HCT116 (cell line): ENCODE results near the gene FMN2. TPM values are rescaled to one million over a fixed set of nuclear protein-coding genes. Genes with fewer than 3 reads are reported as not detected.
A peak's percentile ranks its signal among the peaks of the same experiment; 100 is the strongest.

Experiments
- ATAC-seq: fragments of 200-7000 bp; cut with Tn5 transposase; 2 replicates; pipeline ENCODE4 v1.9.1; 2020; ENCODE audit warnings: mild to moderate bottlenecking, moderate library complexity
- BruUV-seq: library from RNA; stranded (reverse); fragments of 400-500 nt; replicated peaks from 2 replicates; lab custom pipeline; 2021; lab: Mats Ljungman, UMichigan
- CTCF ChIA-PET: fragments of 300-600 bp; sonication (Branson Sonifier 250); formaldehyde crosslinking; loops from one replicate; lab custom pipeline; 2021; ENCODE audit warnings: antibody characterized with exemption; lab: Charles Lee
- POLR2A ChIA-PET: fragments of 300-600, 350-600 bp; sonication (Branson Sonifier 250); formaldehyde crosslinking; loops from one replicate; lab custom pipeline; 2021; ENCODE audit warnings: antibody characterized with exemption; lab: Charles Lee
- RAD21 ChIA-PET, 2 experiments: fragments of 300-600 bp; sonication (Branson Sonifier 250); formaldehyde crosslinking; loops; one replicate each; lab custom pipeline; 2023; ENCODE audit warnings: low total read pairs in 2 of 2; ENCODE audit not compliant: uncharacterized antibody in 2 of 2, unreplicated experiment in 2 of 2, low non-redundant PET in 1 of 2; lab: Charles Lee
- DNase-seq: peaks from one replicate; pipeline ENCODE4 v3.0.0-alpha.2; 2010; ENCODE audit warnings: low read depth, low spot score
- H2AFZ ChIP-seq: fragments of 200-600 bp; shearing (Covaris generic), sonication (generic); 2 replicates; pipeline ENCODE4 v1.6.1; 2017; ENCODE audit warnings: low read depth, mixed run types, mixed read lengths, antibody characterized with exemption, low read length; ENCODE audit not compliant: poor library complexity, severe bottlenecking
- H3K27ac ChIP-seq: 2 replicates; pipeline ENCODE4 v1.5.1; 2012; ENCODE audit warnings: low read depth, low read length
- H3K27me3 ChIP-seq: fragments of 200-600 bp; sonication (generic); 2 replicates; pipeline ENCODE4 v1.6.1; 2016; ENCODE audit warnings: mixed run types, low read length, mixed read lengths; ENCODE audit not compliant: insufficient read depth
- H3K36me3 ChIP-seq, 2 experiments: fragments of 200-500 bp in 1 of 2; fragments of 200-600 bp in 1 of 2; sonication (Bioruptor generic) in 1 of 2; sonication (generic) in 1 of 2; 2 replicates each; pipeline versions ENCODE4 v1.5.1 to v1.6.1; 2014 to 2016; ENCODE audit warnings: low read length in 2 of 2, inconsistent platforms in 1 of 2, mixed read lengths in 1 of 2, mixed run types in 1 of 2; ENCODE audit not compliant: insufficient read depth in 2 of 2, control insufficient read depth in 1 of 2
- H3K4me1 ChIP-seq, 2 experiments: fragments of 200-600 bp in 1 of 2; sonication (generic) in 1 of 2; 2 replicates each; pipeline versions ENCODE4 v1.5.1 to v1.6.1; 2012 to 2017; ENCODE audit warnings: low read length in 2 of 2, inconsistent platforms in 1 of 2, mild to moderate bottlenecking in 1 of 2, mixed read lengths in 1 of 2, mixed run types in 1 of 2, moderate library complexity in 1 of 2; ENCODE audit not compliant: insufficient read depth in 2 of 2, control insufficient read depth in 1 of 2
- H3K4me2 ChIP-seq: fragments of 200-600 bp; sonication (generic); 2 replicates; pipeline ENCODE4 v1.6.1; 2017; ENCODE audit warnings: mixed run types, low read length, mixed read lengths
- H3K4me3 ChIP-seq, 2 experiments: fragments of 200-600 bp in 1 of 2; sonication (generic) in 1 of 2; replicated peaks in 1 of 2; 2 replicates each; pipeline ENCODE4 v1.5.1; 2011 to 2016; ENCODE audit warnings: low read length in 2 of 2, control low read depth in 1 of 2, low read depth in 1 of 2, mild to moderate bottlenecking in 1 of 2, mixed read lengths in 1 of 2, mixed run types in 1 of 2
- H3K79me2 ChIP-seq: fragments of 200-600 bp; sonication (generic); 2 replicates; pipeline ENCODE4 v1.6.1; 2017; ENCODE audit warnings: mild to moderate bottlenecking, mixed run types, low read length, moderate library complexity, mixed read lengths; ENCODE audit not compliant: insufficient read depth
- H3K9ac ChIP-seq: fragments of 200-600 bp; sonication (generic); 2 replicates; pipeline ENCODE4 v1.6.1; 2016; ENCODE audit warnings: low read length, mixed read lengths
- H3K9me2 ChIP-seq: fragments of 200-600 bp; sonication (generic), shearing (Covaris generic); 2 replicates; pipeline ENCODE4 v1.6.1; 2017; ENCODE audit warnings: mixed run types, mild to moderate bottlenecking, moderate library complexity; ENCODE audit not compliant: insufficient read depth
- H3K9me3 ChIP-seq, 2 experiments: fragments of 200-500 bp in 1 of 2; fragments of 200-600 bp in 1 of 2; sonication (Bioruptor generic) in 1 of 2; sonication (generic) in 1 of 2; 2 replicates each; pipeline ENCODE4 v1.6.1; 2014 to 2017; ENCODE audit warnings: low read length in 2 of 2, mixed read lengths in 2 of 2, inconsistent platforms in 1 of 2, low read depth in 1 of 2, mild to moderate bottlenecking in 1 of 2, mixed run types in 1 of 2, moderate library complexity in 1 of 2; ENCODE audit not compliant: control insufficient read depth in 1 of 2, insufficient read depth in 1 of 2
- H4K20me1 ChIP-seq: fragments of 200-600 bp; sonication (generic), shearing (Covaris generic); 2 replicates; pipeline ENCODE4 v1.6.1; 2017; ENCODE audit warnings: mixed run types, mild to moderate bottlenecking, moderate library complexity; ENCODE audit not compliant: insufficient read depth
- ATF3 ChIP-seq: IDR thresholded peaks from 2 replicates; pipeline ENCODE4 v1.6.1; 2012
- CBX3 ChIP-seq: IDR thresholded peaks from 2 replicates; pipeline ENCODE4 v1.6.1; 2012; ENCODE audit warnings: low read depth
- CTCF ChIP-seq, 3 experiments: fragments of 200-600 bp in 1 of 3; sonication (generic) in 1 of 3; IDR thresholded peaks in 2 of 3; conservative IDR thresholded peaks in 1 of 3; 2 replicates each; pipeline ENCODE4 v1.5.1; 2012 to 2017; ENCODE audit warnings: low read depth in 2 of 3, low read length in 2 of 3, antibody characterized with exemption in 1 of 3, borderline replicate concordance in 1 of 3, control low read depth in 1 of 3, mild to moderate bottlenecking in 1 of 3, mixed read lengths in 1 of 3, mixed run types in 1 of 3, moderate library complexity in 1 of 3; ENCODE audit not compliant: insufficient read depth in 1 of 3
- MAX ChIP-seq: IDR thresholded peaks from 2 replicates; pipeline ENCODE4 v1.6.1; 2012
- POLR2A ChIP-seq: IDR thresholded peaks from 2 replicates; pipeline ENCODE4 v1.7.0; 2011; ENCODE audit warnings: borderline replicate concordance; ENCODE audit not compliant: insufficient read depth, insufficient read length; ENCODE audit errors: extremely low read depth
- REST ChIP-seq: IDR thresholded peaks from 2 replicates; pipeline ENCODE4 v1.6.1; 2012; ENCODE audit warnings: low read depth
- SRF ChIP-seq: IDR thresholded peaks from 2 replicates; pipeline ENCODE4 v1.6.1; 2012; ENCODE audit warnings: low read depth
- YY1 ChIP-seq: IDR thresholded peaks from 2 replicates; pipeline ENCODE4 v1.6.1; 2011; ENCODE audit warnings: low read length, low read depth, moderate library complexity, mild to moderate bottlenecking; ENCODE audit not compliant: insufficient replicate concordance; ENCODE audit errors: extremely low read depth
- intact Hi-C: fragments of 100-400 bp; cut with micrococcal nuclease; formaldehyde crosslinking; loops from 2 replicates; pipeline ENCODE4 v1.10.0; 2022
- total RNA-seq: library from RNA; stranded (reverse); gene quantifications from one replicate; pipeline ENCODE4 v1.2.1, GENCODE V29; 2021; ENCODE audit not compliant: unreplicated experiment

Gene FMN2
- total RNA-seq, 1 experiment from 2014 or later, result not detected

GRCh38 chr1:240455228-240455821 lies 363.6 kb downstream of the FMN2 start:
- no peaks in the 10 kb centered on the region for H3K36me3 ChIP-seq
- H3K27me3 ChIP-seq, result no peaks in the 10 kb centered on the region
- H3K4me2 ChIP-seq, result no peak overlapping the region
- ChIA-PET CTCF (interaction anchor here (1.0 kb wide), 2 partner anchors 147 to 236 kb away, joined by 3 read pairs; no protein-coding TSS in a partner anchor), POLR2A (interaction anchor here (0.7 kb wide), 1 partner anchor 153 kb away, joined by 3 read pairs; no protein-coding TSS in a partner anchor), RAD21 (no interaction called here)
- no peaks in the 10 kb centered on the region for H4K20me1 ChIP-seq
- H3K27ac ChIP-seq, result no peak overlapping the region
- no TSS peak for BruUV-seq
- H3K9me3 ChIP-seq, result peaks cover 0 to 4% of the 10 kb centered on the region in 2 experiments; a peak in 2 of 4 replicates
- no peak overlapping the region for H3K4me3 ChIP-seq
- H3K9ac ChIP-seq, result no peak overlapping the region
- DNase-seq, result no peak
- TF ChIP-seq SRF (no peak), POLR2A (no peak), CTCF (IDR thresholded peaks at IDR 0.05 in 2 of 3, conservative IDR thresholded peaks at IDR 0.05 in 1 of 3; ENCODE audit: borderline replicate concordance in 1 of 3, insufficient read depth in 1 of 3, low read depth in 2 of 3, low read length in 2 of 3) (0 out of 6 replicates have a peak, but pooled peaks of 1 of the 3 experiments have one; percentile 16)
- no peaks in the 10 kb centered on the region for H3K79me2 ChIP-seq
- no peaks in the 10 kb centered on the region for H3K9me2 ChIP-seq
- intact Hi-C loops, result no loop called here
- no peaks in the 10 kb centered on the region for H3K4me1 ChIP-seq
- no peak for ATAC-seq
- no peak overlapping the region for H2AFZ ChIP-seq

- POLR2A ChIA-PET, result no interaction called here
- RAD21 ChIA-PET, result no interaction called here
- H3K4me3 ChIP-seq, result no peak overlapping the region
- H3K27me3 ChIP-seq, result no peaks in the 10 kb centered on the region
- no peak overlapping the region for H3K4me2 ChIP-seq
- no peaks in the 10 kb centered on the region for H3K79me2 ChIP-seq
- no peak overlapping the region for H2AFZ ChIP-seq
- H3K9me2 ChIP-seq, result no peaks in the 10 kb centered on the region
- intact Hi-C loops, result no loop called here
- CTCF ChIA-PET, result no interaction called here
- TF ChIP-seq YY1 (no peak), CBX3 (no peak), ATF3 (no peak), REST (no peak), MAX (no peak)
- no peak for ATAC-seq
- no TSS peak for BruUV-seq
- H3K36me3 ChIP-seq, result no peaks in the 10 kb centered on the region
- no peak overlapping the region for H3K27ac ChIP-seq
- no peaks in the 10 kb centered on the region for H4K20me1 ChIP-seq
- no peaks in the 10 kb centered on the region for H3K4me1 ChIP-seq
- H3K9ac ChIP-seq, result no peak overlapping the region
- H3K9me3 ChIP-seq, result peaks cover 0 to 4% of the 10 kb centered on the region in 2 experiments; a peak in 2 of 4 replicates
- DNase-seq, result no peak
These were observed 365.5 kb downstream of the FMN2 start for GRCh38 chr1:240457203-240457602.
